SK-N-SH treated with all-trans-retinoic acid at 6 μM for 48 hours (cell line): ENCODE data around the gene ST14.

Experiments
- ATAC-seq: fragments of 200-7000 bp; cut with Tn5 transposase; 3 replicates; pipeline ENCODE4 v1.9.1; 2020; ENCODE audit warnings: mild to moderate bottlenecking, moderate library complexity
- ARNTL ChIP-seq: fragments of 450-650 bp; formaldehyde crosslinking; IDR thresholded peaks from 2 replicates; pipeline ENCODE4 v1.5.0; 2020; ENCODE audit warnings: low read depth, mild to moderate bottlenecking, moderate library complexity, borderline replicate concordance
- BACH2 ChIP-seq: fragments of 250-450 bp; sonication (Bioruptor Pico); IDR thresholded peaks from 2 replicates; pipeline ENCODE4 v1.9.0; 2021; ENCODE audit warnings: mild to moderate bottlenecking, borderline replicate concordance
- CSDC2 ChIP-seq: fragments of 250-450 bp; sonication (Bioruptor Pico); IDR thresholded peaks from 2 replicates; pipeline ENCODE4 v1.5.0; 2020; ENCODE audit warnings: mild to moderate bottlenecking, moderate library complexity
- ESRRG ChIP-seq: fragments of 250-450 bp; sonication (Bioruptor Pico); IDR thresholded peaks from 2 replicates; pipeline ENCODE4 v1.6.1; 2021; ENCODE audit warnings: mild to moderate bottlenecking
- GLIS3 ChIP-seq: fragments of 250-450 bp; sonication (Bioruptor Pico); IDR thresholded peaks from 2 replicates; pipeline ENCODE4 v1.5.0; 2020; ENCODE audit warnings: mild to moderate bottlenecking, moderate library complexity
- ISL1 ChIP-seq: fragments of 250-450 bp; sonication (Bioruptor Pico); IDR thresholded peaks from 2 replicates; pipeline ENCODE4 v2.1.2; 2022; ENCODE audit warnings: mild to moderate bottlenecking, moderate library complexity
- OSR1 ChIP-seq: fragments of 250-450 bp; sonication (Bioruptor Pico); IDR thresholded peaks from 2 replicates; pipeline ENCODE4 v1.8.0; 2022; ENCODE audit warnings: moderate library complexity, mild to moderate bottlenecking, inconsistent platforms
- PATZ1 ChIP-seq: fragments of 250-450 bp; sonication (Bioruptor Pico); IDR thresholded peaks from 2 replicates; pipeline ENCODE4 v1.8.0; 2020; ENCODE audit warnings: mild to moderate bottlenecking, moderate library complexity, borderline replicate concordance
- PPARA ChIP-seq: fragments of 250-450 bp; sonication (Bioruptor Pico); IDR thresholded peaks from 2 replicates; pipeline ENCODE4 v1.5.0; 2020; ENCODE audit warnings: mild to moderate bottlenecking, borderline replicate concordance
- RARB ChIP-seq: fragments of 250-450 bp; sonication (Bioruptor Pico); IDR thresholded peaks from 2 replicates; pipeline ENCODE4 v1.8.0; 2021; ENCODE audit warnings: mild to moderate bottlenecking, moderate library complexity
- SNAI2 ChIP-seq: fragments of 250-450 bp; sonication (Bioruptor Pico); IDR thresholded peaks from 2 replicates; pipeline ENCODE4 v1.5.0; 2020; ENCODE audit warnings: mild to moderate bottlenecking, moderate library complexity
- TCF4 ChIP-seq: fragments of 250-450 bp; sonication (Bioruptor Pico); IDR thresholded peaks from 2 replicates; pipeline ENCODE4 v1.8.0; 2021; ENCODE audit warnings: mild to moderate bottlenecking, moderate library complexity, borderline replicate concordance
- TOX ChIP-seq: fragments of 250-450 bp; sonication (Bioruptor Pico); IDR thresholded peaks from 2 replicates; pipeline ENCODE4 v1.8.0; 2021; ENCODE audit warnings: mild to moderate bottlenecking, moderate library complexity, borderline replicate concordance
- ZC3H10 ChIP-seq: fragments of 250-450 bp; sonication (Bioruptor Pico); IDR thresholded peaks from 2 replicates; pipeline ENCODE4 v1.5.1; 2021; ENCODE audit warnings: mild to moderate bottlenecking, moderate library complexity
- ZFP3 ChIP-seq: fragments of 250-450 bp; sonication (Bioruptor Pico); IDR thresholded peaks from 2 replicates; pipeline ENCODE4 v1.5.0; 2020; ENCODE audit warnings: mild to moderate bottlenecking, moderate library complexity
- ZFP30 ChIP-seq: fragments of 450-650 bp; formaldehyde crosslinking; IDR thresholded peaks from 2 replicates; pipeline ENCODE4 v1.5.0; 2022; ENCODE audit warnings: mild to moderate bottlenecking, moderate library complexity
- ZNF70 ChIP-seq: fragments of 450-650 bp; formaldehyde crosslinking; IDR thresholded peaks from 2 replicates; pipeline ENCODE4 v1.5.0; 2020; ENCODE audit warnings: mild to moderate bottlenecking, moderate library complexity
- ZNF8 ChIP-seq: fragments of 450-650 bp; formaldehyde crosslinking; IDR thresholded peaks from 2 replicates; pipeline ENCODE4 v1.5.0; 2020; ENCODE audit warnings: mild to moderate bottlenecking, moderate library complexity
- TF ChIP-seq, protein P1 (sequence below): fragments of 250-450 bp; sonication (Bioruptor Pico); IDR thresholded peaks from 2 replicates; pipeline ENCODE4 v1.5.1; 2021; ENCODE audit warnings: mild to moderate bottlenecking, moderate library complexity
- TF ChIP-seq, protein P2 (sequence below): fragments of 250-450 bp; sonication (Bioruptor Pico); IDR thresholded peaks from 2 replicates; pipeline ENCODE4 v1.5.0; 2020; ENCODE audit warnings: mild to moderate bottlenecking, moderate library complexity
- TF ChIP-seq, protein P3 (sequence below): fragments of 250-450 bp; sonication (Bioruptor Pico); IDR thresholded peaks from 2 replicates; pipeline ENCODE4 v1.5.1; 2020; ENCODE audit warnings: low read depth, mild to moderate bottlenecking, moderate library complexity

The ST14 gene

GRCh38 chr11:130189492-130190210 lies 30.1 kb downstream of the ST14 start:
- no peak for ATAC-seq
- TF ChIP-seq ZC3H10 (CRISPR knock-in tag) (no peak), PPARA (CRISPR knock-in tag) (no peak), TCF4 (CRISPR knock-in tag) (no peak), GLIS3 (CRISPR knock-in tag) (no peak), ESRRG (CRISPR knock-in tag) (no peak), ISL1 (no peak), RARB (CRISPR knock-in tag) (no peak), OSR1 (no peak), ARNTL (CRISPR knock-in tag) (no peak), ZFP3 (CRISPR knock-in tag) (no peak), BACH2 (CRISPR knock-in tag) (no peak), ZNF8 (CRISPR knock-in tag) (no peak), TOX (CRISPR knock-in tag) (no peak), PATZ1 (no peak), SNAI2 (CRISPR knock-in tag) (no peak), ZFP30 (CRISPR knock-in tag) (no peak)
- TF ChIP-seq, protein P1, sequence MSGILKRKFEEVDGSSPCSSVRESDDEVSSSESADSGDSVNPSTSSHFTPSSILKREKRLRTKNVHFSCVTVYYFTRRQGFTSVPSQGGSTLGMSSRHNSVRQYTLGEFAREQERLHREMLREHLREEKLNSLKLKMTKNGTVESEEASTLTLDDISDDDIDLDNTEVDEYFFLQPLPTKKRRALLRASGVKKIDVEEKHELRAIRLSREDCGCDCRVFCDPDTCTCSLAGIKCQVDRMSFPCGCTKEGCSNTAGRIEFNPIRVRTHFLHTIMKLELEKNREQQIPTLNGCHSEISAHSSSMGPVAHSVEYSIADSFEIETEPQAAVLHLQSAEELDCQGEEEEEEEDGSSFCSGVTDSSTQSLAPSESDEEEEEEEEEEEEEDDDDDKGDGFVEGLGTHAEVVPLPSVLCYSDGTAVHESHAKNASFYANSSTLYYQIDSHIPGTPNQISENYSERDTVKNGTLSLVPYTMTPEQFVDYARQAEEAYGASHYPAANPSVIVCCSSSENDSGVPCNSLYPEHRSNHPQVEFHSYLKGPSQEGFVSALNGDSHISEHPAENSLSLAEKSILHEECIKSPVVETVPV (CRISPR knock-in tag) = no peak
- TF ChIP-seq, protein P2, sequence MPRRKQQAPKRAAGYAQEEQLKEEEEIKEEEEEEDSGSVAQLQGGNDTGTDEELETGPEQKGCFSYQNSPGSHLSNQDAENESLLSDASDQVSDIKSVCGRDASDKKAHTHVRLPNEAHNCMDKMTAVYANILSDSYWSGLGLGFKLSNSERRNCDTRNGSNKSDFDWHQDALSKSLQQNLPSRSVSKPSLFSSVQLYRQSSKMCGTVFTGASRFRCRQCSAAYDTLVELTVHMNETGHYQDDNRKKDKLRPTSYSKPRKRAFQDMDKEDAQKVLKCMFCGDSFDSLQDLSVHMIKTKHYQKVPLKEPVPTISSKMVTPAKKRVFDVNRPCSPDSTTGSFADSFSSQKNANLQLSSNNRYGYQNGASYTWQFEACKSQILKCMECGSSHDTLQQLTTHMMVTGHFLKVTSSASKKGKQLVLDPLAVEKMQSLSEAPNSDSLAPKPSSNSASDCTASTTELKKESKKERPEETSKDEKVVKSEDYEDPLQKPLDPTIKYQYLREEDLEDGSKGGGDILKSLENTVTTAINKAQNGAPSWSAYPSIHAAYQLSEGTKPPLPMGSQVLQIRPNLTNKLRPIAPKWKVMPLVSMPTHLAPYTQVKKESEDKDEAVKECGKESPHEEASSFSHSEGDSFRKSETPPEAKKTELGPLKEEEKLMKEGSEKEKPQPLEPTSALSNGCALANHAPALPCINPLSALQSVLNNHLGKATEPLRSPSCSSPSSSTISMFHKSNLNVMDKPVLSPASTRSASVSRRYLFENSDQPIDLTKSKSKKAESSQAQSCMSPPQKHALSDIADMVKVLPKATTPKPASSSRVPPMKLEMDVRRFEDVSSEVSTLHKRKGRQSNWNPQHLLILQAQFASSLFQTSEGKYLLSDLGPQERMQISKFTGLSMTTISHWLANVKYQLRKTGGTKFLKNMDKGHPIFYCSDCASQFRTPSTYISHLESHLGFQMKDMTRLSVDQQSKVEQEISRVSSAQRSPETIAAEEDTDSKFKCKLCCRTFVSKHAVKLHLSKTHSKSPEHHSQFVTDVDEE (CRISPR knock-in tag) = no peak
- TF ChIP-seq, protein P3, sequence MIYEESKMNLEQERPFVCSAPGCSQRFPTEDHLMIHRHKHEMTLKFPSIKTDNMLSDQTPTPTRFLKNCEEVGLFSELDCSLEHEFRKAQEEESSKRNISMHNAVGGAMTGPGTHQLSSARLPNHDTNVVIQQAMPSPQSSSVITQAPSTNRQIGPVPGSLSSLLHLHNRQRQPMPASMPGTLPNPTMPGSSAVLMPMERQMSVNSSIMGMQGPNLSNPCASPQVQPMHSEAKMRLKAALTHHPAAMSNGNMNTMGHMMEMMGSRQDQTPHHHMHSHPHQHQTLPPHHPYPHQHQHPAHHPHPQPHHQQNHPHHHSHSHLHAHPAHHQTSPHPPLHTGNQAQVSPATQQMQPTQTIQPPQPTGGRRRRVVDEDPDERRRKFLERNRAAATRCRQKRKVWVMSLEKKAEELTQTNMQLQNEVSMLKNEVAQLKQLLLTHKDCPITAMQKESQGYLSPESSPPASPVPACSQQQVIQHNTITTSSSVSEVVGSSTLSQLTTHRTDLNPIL = no peak

- TF ChIP-seq, protein P1 (CRISPR knock-in tag) = no peak
- TF ChIP-seq ZFP30 (CRISPR knock-in tag) (no peak), ISL1 (no peak), TCF4 (CRISPR knock-in tag) (no peak)
- TF ChIP-seq, protein P3 = no peak
- TF ChIP-seq, all 23 proteins: peak for 0
- ATAC-seq = no peak
Measured at GRCh38 chr11:130190371-130190881, 30.8 kb downstream of the ST14 start.

- ATAC-seq = no peak
- TF ChIP-seq TCF4 (CRISPR knock-in tag) (no peak), SNAI2 (CRISPR knock-in tag) (no peak), CSDC2 (CRISPR knock-in tag) (no peak), ZNF70 (CRISPR knock-in tag) (no peak), ZFP30 (CRISPR knock-in tag) (no peak), RARB (CRISPR knock-in tag) (no peak), ZFP3 (CRISPR knock-in tag) (no peak), BACH2 (CRISPR knock-in tag) (no peak)
- TF ChIP-seq, protein P3 = no peak
Measured at GRCh38 chr11:130191896-130192295, 32.3 kb downstream of the ST14 start.
